Sciatic nerve (tissue), 2 donors: ENCODE results near the gene RAG1. TPM values are rescaled to one million over a fixed set of nuclear protein-coding genes. Genes with fewer than 3 reads are reported as not detected.
A peak's percentile ranks its signal among the peaks of the same experiment; 100 is the strongest.

Experiments
- ATAC-seq: fragments of 200-7000 bp; cut with Tn5 transposase; one replicate; pipeline ENCODE4 v1.9.1; 2020; ENCODE audit warnings: mild to moderate bottlenecking, moderate library complexity
- DNase-seq: peaks from one replicate; pipeline ENCODE4 v3.0.0-alpha.2; 2020; ENCODE audit warnings: low spot score
- intact Hi-C: fragments of 100-400 bp; cut with DNase I; formaldehyde crosslinking; loops from one replicate; pipeline ENCODE4 v1.14.2; 2022
- total RNA-seq: library from RNA; stranded (reverse); fragmentation: NEBNext Ultra II Directional; extraction: Animal tissue kit (Norgen Biotek cat#: 25700); gene quantifications from one replicate; pipeline ENCODE4 v1.2.1, GENCODE V29; 2021
- donor health status: DM: no; HTN: no; CAD: no.
- donor health status: DM: no; HTN: no; CAD: no.

The RAG1 gene
- total RNA-seq, 1 donor from 2014 or later = 0.67 TPM

GRCh38 chr11:36583667-36584066 is 15.9 kb downstream of the RAG1 start:
- ATAC-seq = no peak
- intact Hi-C loops = no loop called here
- no peak for DNase-seq

- no peak for DNase-seq
- no peak for ATAC-seq
- intact Hi-C loops = no loop called here
These were observed 18.7 kb downstream of the RAG1 start for GRCh38 chr11:36586543-36586942.

GRCh38 chr11:36588099-36588498 is 20.3 kb downstream of the RAG1 start:
- DNase-seq (no peak), ATAC-seq (no peak)
- intact Hi-C loops = no loop called here

- intact Hi-C loops = no loop called here
- ATAC-seq = no peak
- DNase-seq = no peak
These were observed 22.7 kb downstream of the RAG1 start for GRCh38 chr11:36590513-36590912.

DNA sequence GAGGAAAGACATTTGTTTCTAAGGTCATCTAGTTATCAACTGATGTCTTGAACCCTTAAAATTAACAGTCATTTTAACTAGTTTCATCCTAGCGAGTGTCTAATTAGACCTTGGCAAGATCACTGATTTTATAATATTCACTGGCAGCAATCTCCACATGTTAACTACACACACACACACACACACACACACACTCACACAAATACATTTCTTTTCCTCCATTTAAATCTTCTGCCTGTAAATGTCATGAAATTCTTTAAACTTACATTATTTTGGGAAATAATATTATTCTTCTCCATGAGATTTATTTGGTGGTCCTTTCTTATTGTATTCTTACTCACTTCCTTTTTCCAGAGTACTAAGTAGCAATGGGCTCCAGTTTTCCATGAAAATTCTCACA is 23.6 kb downstream of the RAG1 start:
- ATAC-seq (no peak), DNase-seq (no peak)
- intact Hi-C loops = no loop called here

DNA sequence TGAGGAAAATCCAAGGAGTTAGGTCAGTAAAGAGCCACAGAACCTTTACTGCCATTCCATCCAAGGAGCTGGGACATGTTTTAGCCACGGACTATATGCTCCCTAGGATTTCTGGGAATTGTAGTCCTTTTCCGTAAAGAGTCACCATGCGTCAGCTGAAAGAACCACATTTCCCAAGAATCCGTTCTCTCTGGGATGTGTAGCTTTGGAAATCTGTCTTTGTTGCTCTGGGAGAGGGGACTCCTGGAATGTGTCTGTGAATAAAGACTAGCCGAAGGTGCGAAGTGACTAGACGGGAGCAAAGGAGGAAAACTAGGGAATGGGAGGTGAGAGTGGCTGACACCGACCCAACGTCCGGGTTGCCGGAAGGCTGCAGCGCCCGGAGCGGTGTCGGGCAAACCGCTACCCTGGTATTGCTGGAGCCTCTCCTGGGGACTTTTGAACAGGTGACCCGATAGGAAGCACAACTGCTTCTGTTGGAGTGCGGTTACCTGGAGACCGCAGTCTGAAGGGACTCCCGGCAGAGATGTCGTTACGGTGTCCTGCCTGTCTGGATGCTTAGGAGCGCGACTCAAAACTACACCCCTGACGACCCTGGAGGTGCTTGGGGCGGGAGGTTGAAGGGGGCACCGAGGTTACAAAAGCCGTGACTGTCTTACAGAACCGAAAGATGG is 26.6 kb downstream of the RAG1 start, which contains the start of gene IFTAP:
TSS of gene IFTAP (plus strand) at position 187 of the 674 bp plus-strand sequence. CDS start 15,602 bp downstream, outside the sequence.
- peak; percentile 100 for ATAC-seq
- no peak for DNase-seq
- intact Hi-C loops = no loop called here

- intact Hi-C loops = no loop called here
- ATAC-seq (no peak), DNase-seq (no peak)
These were observed 29.1 kb downstream of the RAG1 start for GRCh38 chr11:36596880-36597279.

- DNase-seq = no peak
- no peak for ATAC-seq
- intact Hi-C loops = no loop called here
These were observed 30.2 kb downstream of the RAG1 start, which contains the start of gene RAG2 for GRCh38 chr11:36598051-36598450. TSS of gene RAG2 (minus strand) at chr11:36598236. CDS start at chr11:36594168, 4,068 bp downstream.

GRCh38 chr11:36600180-36600579 is 32.4 kb downstream of the RAG1 start:
- intact Hi-C loops = no loop called here
- no peak for ATAC-seq
- no peak for DNase-seq

- intact Hi-C loops = no loop called here
- DNase-seq = no peak
- ATAC-seq = no peak
These were observed 33.3 kb downstream of the RAG1 start for GRCh38 chr11:36601155-36601554.

GRCh38 chr11:36602135-36602534 is 34.3 kb downstream of the RAG1 start:
- intact Hi-C loops = no loop called here
- ATAC-seq = no peak

DNA sequence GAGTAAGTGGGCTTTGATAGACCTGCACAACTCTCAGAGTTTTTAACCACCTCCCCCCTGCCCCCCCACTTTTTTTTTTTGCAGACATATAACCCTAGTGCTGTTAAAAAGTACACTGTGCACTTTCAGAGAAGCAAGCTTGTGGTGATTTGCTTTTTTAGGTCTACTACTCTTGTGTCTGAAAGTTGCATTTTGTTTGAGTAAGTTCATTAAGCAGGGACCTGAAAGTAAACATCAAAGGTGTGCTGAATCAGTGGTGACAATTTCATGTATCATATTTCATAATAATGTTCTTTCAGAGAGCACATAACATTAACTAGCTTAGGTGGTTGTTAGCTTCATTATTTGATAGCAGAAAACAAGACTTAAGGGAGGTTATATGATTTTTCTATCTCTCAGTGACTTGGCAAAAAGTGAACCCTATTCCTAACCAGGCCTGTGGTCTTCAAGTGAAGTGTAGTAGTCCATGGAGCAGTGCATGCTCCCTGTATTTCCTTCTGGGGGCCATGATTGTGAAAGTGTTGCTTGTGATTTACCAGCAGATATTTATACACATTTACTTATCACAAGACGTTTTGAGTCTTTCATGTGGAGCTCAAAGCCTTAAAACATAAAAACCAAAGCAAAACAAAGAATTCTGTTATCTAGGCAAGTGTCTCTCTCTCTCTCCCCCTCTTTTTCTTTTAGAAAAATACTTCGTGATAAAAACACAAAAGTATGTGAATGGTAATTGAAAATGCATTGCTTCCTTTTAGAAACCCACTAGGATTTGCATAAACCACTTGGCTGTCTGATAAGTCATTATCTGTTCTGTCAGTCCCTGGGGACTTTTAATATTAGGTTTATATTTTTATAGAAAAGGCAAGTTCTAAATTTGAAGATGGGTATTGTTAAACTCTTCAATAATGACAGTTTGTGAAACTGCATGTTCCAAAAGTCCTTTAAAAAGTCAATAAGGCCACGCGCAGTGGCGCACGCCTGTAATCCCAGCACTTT is 37.7 kb downstream of the RAG1 start:
- no peak for ATAC-seq
- intact Hi-C loops = no loop called here
- DNase-seq = no peak

More at GRCh38 chr11:36602135-36602534, 34.3 kb downstream of the RAG1 start:
- DNase-seq = no peak

DNA sequence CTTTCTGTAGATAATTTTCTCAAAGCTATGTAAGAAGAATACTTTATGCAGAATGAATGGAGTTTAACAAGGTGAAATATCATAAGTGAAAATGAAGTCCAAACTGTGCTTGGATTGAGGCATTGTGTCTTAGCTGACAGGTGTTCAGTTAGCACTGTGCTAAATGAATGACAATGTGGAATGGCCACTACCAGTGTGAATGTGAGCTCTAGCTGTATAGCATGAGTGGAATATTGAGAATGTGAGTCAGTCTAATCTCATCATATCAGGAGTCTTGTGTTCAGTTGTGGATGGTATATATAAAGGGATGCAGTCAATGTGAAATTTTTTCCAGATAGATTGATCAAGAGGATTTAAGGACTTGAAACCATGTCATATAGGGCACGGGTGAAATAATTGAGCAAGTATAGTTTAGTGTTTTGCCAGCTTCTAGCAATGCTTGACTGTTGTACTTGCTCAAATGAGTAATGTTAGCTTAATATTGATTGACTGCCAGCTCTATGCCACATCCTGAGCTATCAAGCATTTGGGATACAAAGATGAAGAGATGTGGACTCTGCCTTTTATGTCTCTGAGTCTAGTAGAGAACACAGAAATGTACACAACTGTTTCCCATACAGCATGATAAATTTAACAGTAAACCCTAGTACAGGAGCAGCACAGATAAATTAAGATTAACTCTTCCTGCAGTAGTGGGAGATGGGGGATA is 40.8 kb downstream of the RAG1 start:
- ATAC-seq = no peak
- intact Hi-C loops = no loop called here

DNA sequence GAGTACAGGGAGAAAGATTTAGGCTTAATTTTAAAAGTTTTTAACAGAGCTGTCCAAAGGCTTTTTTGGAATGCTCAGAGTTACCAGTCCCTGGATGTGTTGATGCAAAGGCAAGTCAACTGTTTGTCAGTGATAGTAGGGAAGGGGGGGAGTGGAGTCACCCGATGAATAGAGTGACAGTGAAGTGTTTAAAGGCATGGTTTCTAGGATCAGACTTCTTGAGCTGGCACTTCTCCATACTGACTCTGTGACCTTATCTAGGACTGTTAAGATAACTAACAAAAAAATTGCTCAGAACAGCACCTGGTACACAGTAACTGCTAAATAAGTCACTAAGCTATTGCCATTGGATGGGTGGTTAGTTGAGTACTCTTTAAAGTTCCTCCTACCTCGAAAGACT is 41.6 kb downstream of the RAG1 start:
- intact Hi-C loops = no loop called here
- ATAC-seq (no peak), DNase-seq (no peak)

More for the DNA sequence above, 40.8 kb downstream of the RAG1 start:
- DNase-seq = no peak

GRCh38 chr11:36615826-36616225 is 48.0 kb downstream of the RAG1 start:
- no peak for ATAC-seq
- no peak for DNase-seq
- intact Hi-C loops = no loop called here

- intact Hi-C loops = no loop called here
- DNase-seq (no peak), ATAC-seq (no peak)
These were observed 49.9 kb downstream of the RAG1 start for GRCh38 chr11:36617543-36618362.

- ATAC-seq (no peak), DNase-seq (no peak)
- intact Hi-C loops = no loop called here
These were observed 50.7 kb downstream of the RAG1 start for GRCh38 chr11:36618363-36619047.

DNA sequence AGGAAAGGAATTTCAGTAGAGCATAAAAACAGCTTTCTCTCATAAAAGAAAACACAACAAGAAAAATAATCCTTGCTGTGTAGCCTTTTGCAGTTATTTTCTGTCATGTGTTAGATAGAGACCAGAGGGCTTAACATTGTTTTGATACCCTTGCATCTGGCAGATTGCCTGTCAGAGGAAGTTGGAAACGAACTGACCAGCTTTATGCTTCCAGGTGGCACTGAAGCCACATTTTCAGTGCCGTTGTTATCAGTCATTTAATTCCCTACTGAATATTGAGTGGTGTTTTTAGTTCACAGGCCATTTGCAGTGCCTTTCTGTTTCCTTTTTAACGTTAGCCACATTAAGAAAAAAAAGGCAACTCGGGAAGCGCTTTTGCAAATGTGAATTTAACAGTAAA is 51.7 kb downstream of the RAG1 start:
- intact Hi-C loops = no loop called here
- ATAC-seq (no peak), DNase-seq (no peak)
